Lower lobe of right lung (tissue), 2 donors: ENCODE measurements around the gene ARHGAP24. TPM values are rescaled to one million over a fixed set of nuclear protein-coding genes. Genes with fewer than 3 reads are reported as not detected.

Experiments used
- ATAC-seq, 2 donors: fragments of 200-7000 bp; cut with Tn5 transposase; one replicate each; pipeline ENCODE4 v1.9.1; 2020 to 2022; ENCODE audit warnings: mild to moderate bottlenecking in 2 of 2, moderate library complexity in 2 of 2
- DNase-seq: peaks from one replicate; pipeline ENCODE4 v3.0.0-alpha.2; 2020
- H3K27ac ChIP-seq: fragments of 200-600 bp; one replicate; pipeline ENCODE4 v1.8.0; 2022
- H3K27me3 ChIP-seq: fragments of 200-600 bp; one replicate; pipeline ENCODE4 v1.8.0; 2022; ENCODE audit warnings: low read depth
- H3K36me3 ChIP-seq: fragments of 200-600 bp; one replicate; pipeline ENCODE4 v1.8.0; 2022; ENCODE audit warnings: mild to moderate bottlenecking
- H3K4me1 ChIP-seq: fragments of 200-600 bp; one replicate; pipeline ENCODE4 v1.8.0; 2022
- H3K4me3 ChIP-seq: fragments of 200-600 bp; one replicate; pipeline ENCODE4 v1.8.0; 2022; ENCODE audit warnings: mild to moderate bottlenecking
- H3K9me3 ChIP-seq: fragments of 200-600 bp; one replicate; pipeline ENCODE4 v1.8.0; 2022
- intact Hi-C: fragments of 100-400 bp; cut with DNase I; formaldehyde crosslinking; loops from one replicate; pipeline ENCODE4 v1.11.0; 2022
- total RNA-seq: library from RNA; stranded (reverse); fragmentation: NEBNext Ultra II Directional; extraction: Animal tissue kit (Norgen Biotek cat#: 25700); gene quantifications from one replicate; pipeline ENCODE4 v1.2.1, GENCODE V29; 2021
- TF ChIP-seq, protein P1 (sequence below): fragments of 200-600 bp; IDR thresholded peaks from one replicate; pipeline ENCODE4 v1.8.0; 2022; ENCODE audit warnings: antibody characterized with exemption, mild to moderate bottlenecking
- donor health status: DM: no; HTN: yes; CAD: no; lungs with severe emphysema.

Gene ARHGAP24
- total RNA-seq, 1 donor from 2014 or later = 28.7 TPM

DNA sequence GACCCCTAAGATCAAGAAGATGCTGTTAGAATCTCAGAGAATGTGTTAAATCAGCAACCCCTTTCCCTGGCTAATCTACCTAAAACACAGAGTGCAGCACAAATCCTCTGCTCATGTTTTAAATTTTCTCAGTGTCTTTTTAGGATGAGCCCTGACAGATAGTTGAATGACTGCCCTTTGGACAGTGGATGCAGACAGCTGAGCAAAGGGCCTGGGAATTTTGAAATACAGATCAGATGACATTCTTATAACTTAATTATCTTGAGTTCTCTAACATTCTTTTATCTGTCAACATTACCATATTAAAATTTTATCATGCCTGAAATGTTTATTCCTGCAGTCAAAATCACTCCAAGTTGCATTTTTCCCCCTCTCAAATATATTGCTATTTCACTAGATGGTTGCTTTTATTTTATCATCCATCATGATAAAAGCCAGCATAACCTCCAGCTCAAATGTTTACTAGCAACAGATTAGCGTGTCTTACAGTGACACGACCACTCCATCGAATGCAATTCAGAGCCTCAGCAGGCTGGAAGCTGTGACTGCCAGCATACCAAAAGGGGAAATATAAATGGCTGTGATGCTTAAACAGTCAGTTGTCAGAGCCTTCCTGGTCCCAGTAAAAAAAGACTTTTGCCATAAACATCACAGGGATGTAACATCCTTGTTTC, 22.8 kb upstream of the ARHGAP24 start:
- Histone ChIP-seq H3K27me3 (no peaks in the 10 kb centered on the region), H3K36me3 (no peaks in the 10 kb centered on the region), H3K27ac (no peak overlapping the region), H3K4me1 (no peaks in the 10 kb centered on the region), H3K9me3 (no peaks in the 10 kb centered on the region), H3K4me3 (no peak overlapping the region)
- intact Hi-C loops = no loop called here
- TF ChIP-seq, protein P1, sequence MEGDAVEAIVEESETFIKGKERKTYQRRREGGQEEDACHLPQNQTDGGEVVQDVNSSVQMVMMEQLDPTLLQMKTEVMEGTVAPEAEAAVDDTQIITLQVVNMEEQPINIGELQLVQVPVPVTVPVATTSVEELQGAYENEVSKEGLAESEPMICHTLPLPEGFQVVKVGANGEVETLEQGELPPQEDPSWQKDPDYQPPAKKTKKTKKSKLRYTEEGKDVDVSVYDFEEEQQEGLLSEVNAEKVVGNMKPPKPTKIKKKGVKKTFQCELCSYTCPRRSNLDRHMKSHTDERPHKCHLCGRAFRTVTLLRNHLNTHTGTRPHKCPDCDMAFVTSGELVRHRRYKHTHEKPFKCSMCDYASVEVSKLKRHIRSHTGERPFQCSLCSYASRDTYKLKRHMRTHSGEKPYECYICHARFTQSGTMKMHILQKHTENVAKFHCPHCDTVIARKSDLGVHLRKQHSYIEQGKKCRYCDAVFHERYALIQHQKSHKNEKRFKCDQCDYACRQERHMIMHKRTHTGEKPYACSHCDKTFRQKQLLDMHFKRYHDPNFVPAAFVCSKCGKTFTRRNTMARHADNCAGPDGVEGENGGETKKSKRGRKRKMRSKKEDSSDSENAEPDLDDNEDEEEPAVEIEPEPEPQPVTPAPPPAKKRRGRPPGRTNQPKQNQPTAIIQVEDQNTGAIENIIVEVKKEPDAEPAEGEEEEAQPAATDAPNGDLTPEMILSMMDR = no peak
- DNase-seq (no peak), ATAC-seq (peak in 1 of 2 donors; percentile 57)

DNA sequence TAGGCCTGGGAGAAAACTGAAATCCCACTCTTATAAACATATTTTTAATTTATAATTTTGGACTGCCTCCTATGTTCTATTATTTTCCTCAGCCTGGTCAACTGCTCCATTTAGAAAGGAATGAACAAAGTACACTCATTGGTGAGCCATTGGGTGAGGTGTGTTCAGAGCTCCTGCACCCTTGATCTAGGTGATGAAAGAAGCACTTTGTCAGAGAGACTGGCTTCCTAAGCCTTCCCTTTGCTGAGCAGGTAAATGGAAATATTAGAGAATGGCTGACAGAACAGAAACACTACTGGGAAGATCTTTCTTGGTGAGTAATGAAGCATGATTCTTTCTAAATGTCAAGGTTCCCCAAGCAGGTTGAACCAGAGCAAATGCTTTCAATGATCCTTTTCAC, 19.0 kb upstream of the ARHGAP24 start:
- no peaks in the 10 kb centered on the region for H3K36me3 ChIP-seq
- H3K27ac ChIP-seq = no peak overlapping the region
- H3K4me1 ChIP-seq = no peaks in the 10 kb centered on the region
- no peak overlapping the region for H3K4me3 ChIP-seq
- no peaks in the 10 kb centered on the region for H3K27me3 ChIP-seq
- ATAC-seq (no peak), DNase-seq (no peak)
- no peaks in the 10 kb centered on the region for H3K9me3 ChIP-seq
- intact Hi-C loops = no loop called here
- TF ChIP-seq, protein P1 = no peak

DNA sequence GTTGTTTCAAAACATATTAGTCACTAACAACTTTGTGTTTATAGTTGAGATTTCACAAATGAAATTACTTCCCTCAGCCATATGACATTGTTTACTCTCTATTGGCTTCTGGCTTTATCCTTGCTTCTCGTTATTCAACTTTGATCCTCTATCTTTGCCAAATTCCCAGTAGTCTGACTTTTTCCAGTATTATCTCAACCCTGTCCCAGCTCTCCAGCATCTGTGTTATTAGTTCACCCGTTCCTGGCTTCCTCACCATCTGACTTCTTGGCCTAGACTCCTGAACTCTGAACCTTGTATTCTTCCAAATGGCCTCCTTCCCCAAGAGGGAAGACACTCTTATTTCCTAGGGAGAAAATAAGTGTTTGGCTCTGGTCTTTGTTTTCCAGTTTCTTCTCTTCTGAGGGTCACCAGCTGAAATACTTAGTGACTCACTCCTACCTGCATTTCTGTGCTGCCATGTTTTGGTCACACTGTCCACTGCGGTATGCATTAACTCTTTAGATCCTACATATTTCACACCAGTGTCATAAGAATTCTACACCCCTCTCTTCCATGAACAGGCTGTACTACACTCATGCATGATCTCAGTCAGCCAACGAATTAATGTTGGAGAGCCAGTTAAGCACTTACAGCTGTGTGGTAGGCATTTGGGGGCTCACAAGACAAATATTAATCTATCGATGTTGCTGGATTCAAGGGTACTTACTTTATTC, 17.0 kb upstream of the ARHGAP24 start:
- peak in 1 of 2 donors; percentile 69 for ATAC-seq
- Histone ChIP-seq H3K4me1 (no peaks in the 10 kb centered on the region), H3K27ac (no peak overlapping the region), H3K36me3 (no peaks in the 10 kb centered on the region), H3K9me3 (no peaks in the 10 kb centered on the region), H3K4me3 (no peak overlapping the region), H3K27me3 (no peaks in the 10 kb centered on the region)
- TF ChIP-seq, protein P1 = no peak
- intact Hi-C loops = no loop called here
- DNase-seq = no peak

DNA sequence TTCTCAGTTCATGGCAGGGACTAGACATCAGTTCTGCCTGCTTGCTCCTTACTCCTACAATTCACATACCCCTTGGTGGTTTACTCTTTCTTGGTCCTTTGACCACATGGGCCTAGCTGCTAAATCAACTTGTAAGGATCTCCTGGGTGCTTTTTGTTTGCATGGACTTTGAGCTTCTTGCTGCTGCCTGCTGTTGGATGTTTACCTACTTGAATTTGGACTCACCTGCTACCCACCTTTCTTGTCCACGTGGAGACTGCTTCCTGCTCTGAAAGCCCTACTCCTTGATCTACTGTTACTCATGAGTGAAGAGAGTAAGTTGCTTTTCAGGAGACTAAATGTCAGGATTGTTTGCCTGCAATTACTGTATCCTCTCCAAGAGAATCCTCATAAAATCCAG, 15.2 kb upstream of the ARHGAP24 start:
- Histone ChIP-seq H3K36me3 (no peaks in the 10 kb centered on the region), H3K4me1 (no peaks in the 10 kb centered on the region), H3K27ac (no peak overlapping the region), H3K4me3 (no peak overlapping the region), H3K9me3 (no peaks in the 10 kb centered on the region), H3K27me3 (no peaks in the 10 kb centered on the region)
- intact Hi-C loops = no loop called here
- TF ChIP-seq, protein P1 = no peak
- DNase-seq (no peak), ATAC-seq (no peak)

DNA sequence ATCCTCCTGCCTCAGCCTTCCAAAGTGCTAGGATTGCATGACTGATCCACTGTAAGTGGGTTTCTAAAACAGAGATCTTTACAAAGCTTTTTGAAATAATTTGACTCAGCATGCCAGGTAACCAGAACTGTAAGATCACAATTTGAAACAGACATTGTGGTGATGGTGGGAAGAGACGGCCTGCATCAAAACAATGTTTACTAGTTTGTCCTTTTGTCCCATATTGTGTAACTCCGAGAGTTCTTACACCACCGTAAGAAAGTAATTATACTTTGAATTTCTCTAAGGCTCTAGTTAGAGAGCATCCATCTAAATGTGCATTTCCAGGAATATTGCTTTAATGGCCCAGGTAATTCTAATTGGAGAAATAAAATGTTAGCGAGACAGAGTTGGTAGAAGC, 594 bp upstream of the ARHGAP24 start:
- DNase-seq (no peak), ATAC-seq (no peak)
- Histone ChIP-seq H3K4me1 (no peaks in the 10 kb centered on the region), H3K4me3 (peak overlapping the region; percentile 65), H3K27me3 (no peaks in the 10 kb centered on the region), H3K9me3 (no peaks in the 10 kb centered on the region), H3K36me3 (no peaks in the 10 kb centered on the region), H3K27ac (peak overlapping the region; percentile 84)
- TF ChIP-seq, protein P1 = no peak
- intact Hi-C loops = no loop called here
